Left lung (tissue), 10 donors: Measurements from ENCODE around the gene MAP3K19. TPM values are rescaled to one million over a fixed set of nuclear protein-coding genes. Genes with fewer than 3 reads are reported as not detected.

Experiments
- ATAC-seq: fragments of 200-7000 bp; cut with Tn5 transposase; one replicate; pipeline ENCODE4 v1.9.1; 2020; ENCODE audit warnings: moderate library complexity
- DNase-seq, 4 donors: peaks; one replicate each; pipeline ENCODE4 v3.0.0-alpha.2; 2013 to 2020
- H3K27ac ChIP-seq, 2 donors: fragments of 200-600 bp; sonication (generic) in 1 of 2; one replicate each; pipeline versions ENCODE4 v1.5.0 to v1.8.0; 2020 to 2021
- H3K27me3 ChIP-seq, 2 donors: fragments of 200-600 bp; sonication (generic) in 1 of 2; one replicate each; pipeline versions ENCODE4 v1.5.0 to v1.8.0; 2020 to 2021
- H3K36me3 ChIP-seq, 2 donors: fragments of 200-600 bp; sonication (generic) in 1 of 2; one replicate each; pipeline versions ENCODE4 v1.5.0 to v1.8.0; 2020 to 2021
- H3K4me1 ChIP-seq, 2 donors: fragments of 200-600 bp; one replicate each; pipeline ENCODE4 v1.8.0; 2021
- H3K4me3 ChIP-seq, 2 donors: fragments of 200-600 bp; sonication (generic) in 1 of 2; one replicate each; pipeline versions ENCODE4 v1.5.0 to v1.8.0; 2020 to 2021; ENCODE audit warnings: mild to moderate bottlenecking in 1 of 2
- H3K9me3 ChIP-seq, 2 donors: fragments of 200-600 bp; sonication (generic) in 1 of 2; one replicate each; pipeline versions ENCODE4 v1.5.0 to v1.8.0; 2020 to 2021
- intact Hi-C, 2 donors: fragments of 100-400 bp; cut with DNase I; formaldehyde crosslinking; loops; one replicate each; pipeline versions ENCODE4 v1.11.2 to v1.14.2; 2022
- polyA plus RNA-seq, 6 donors: library from polyadenylated mRNA; unstranded; fragments of 120-200 nt; gene quantifications; one replicate each; pipeline ENCODE4 v1.2.1, GENCODE V29; 2013; ENCODE audit not compliant: insufficient read length in 6 of 6
- total RNA-seq, 2 donors: library from RNA; stranded (reverse); fragmentation: NEBNext Ultra II Directional; extraction: Animal tissue kit (Norgen Biotek cat#: 25700); gene quantifications; one replicate each; pipeline ENCODE4 v1.2.1, GENCODE V29; 2021
- TF ChIP-seq, protein P1 (sequence below), 2 donors: fragments of 200-600 bp; sonication (generic) in 1 of 2; IDR thresholded peaks; one replicate each; pipeline versions ENCODE4 v1.5.0 to v1.8.0; 2021; ENCODE audit warnings: antibody characterized with exemption in 2 of 2
- donor health status: DM: no; HTN: yes; CAD: no.
- donor health status: DM: no; HTN: no; CAD: no.

MAP3K19 gene
- total and polyA plus RNA-seq, 8 donors, result 0.79 to 4.8 (median 2.8) TPM; not detected in 1

DNA sequence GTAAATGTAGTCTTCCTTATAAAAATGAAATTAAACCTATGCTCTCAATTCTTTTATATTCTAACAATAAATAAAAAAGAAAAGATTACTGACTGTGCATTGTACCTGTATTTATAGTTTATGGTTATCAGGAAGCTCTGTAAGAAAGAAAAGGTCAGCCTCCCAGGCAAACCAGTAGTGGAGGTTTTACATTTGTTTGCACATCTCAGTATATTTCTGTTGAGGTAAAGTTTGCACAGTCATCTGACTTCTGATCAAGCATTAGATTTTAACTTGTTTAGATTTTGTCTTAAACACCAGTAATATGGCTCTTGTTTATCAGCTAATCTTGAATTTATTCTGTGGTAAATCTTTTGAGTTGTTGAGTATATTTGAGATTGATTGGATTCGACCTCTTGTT is 91.5 kb downstream of the MAP3K19 start:
- Histone ChIP-seq H3K4me1 (no peaks in the 10 kb centered on the region), H3K27ac (no peak overlapping the region), H3K9me3 (no peaks in the 10 kb centered on the region), H3K4me3 (no peak overlapping the region), H3K36me3 (peaks cover 0 to 53% of the 10 kb centered on the region in 2 donors), H3K27me3 (no peaks in the 10 kb centered on the region)
- DNase-seq (no peak), ATAC-seq (no peak)
- intact Hi-C loops, result no loop called here
- TF ChIP-seq, protein P1, sequence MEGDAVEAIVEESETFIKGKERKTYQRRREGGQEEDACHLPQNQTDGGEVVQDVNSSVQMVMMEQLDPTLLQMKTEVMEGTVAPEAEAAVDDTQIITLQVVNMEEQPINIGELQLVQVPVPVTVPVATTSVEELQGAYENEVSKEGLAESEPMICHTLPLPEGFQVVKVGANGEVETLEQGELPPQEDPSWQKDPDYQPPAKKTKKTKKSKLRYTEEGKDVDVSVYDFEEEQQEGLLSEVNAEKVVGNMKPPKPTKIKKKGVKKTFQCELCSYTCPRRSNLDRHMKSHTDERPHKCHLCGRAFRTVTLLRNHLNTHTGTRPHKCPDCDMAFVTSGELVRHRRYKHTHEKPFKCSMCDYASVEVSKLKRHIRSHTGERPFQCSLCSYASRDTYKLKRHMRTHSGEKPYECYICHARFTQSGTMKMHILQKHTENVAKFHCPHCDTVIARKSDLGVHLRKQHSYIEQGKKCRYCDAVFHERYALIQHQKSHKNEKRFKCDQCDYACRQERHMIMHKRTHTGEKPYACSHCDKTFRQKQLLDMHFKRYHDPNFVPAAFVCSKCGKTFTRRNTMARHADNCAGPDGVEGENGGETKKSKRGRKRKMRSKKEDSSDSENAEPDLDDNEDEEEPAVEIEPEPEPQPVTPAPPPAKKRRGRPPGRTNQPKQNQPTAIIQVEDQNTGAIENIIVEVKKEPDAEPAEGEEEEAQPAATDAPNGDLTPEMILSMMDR (IDR thresholded peaks at IDR 0.05), result no peak

DNA sequence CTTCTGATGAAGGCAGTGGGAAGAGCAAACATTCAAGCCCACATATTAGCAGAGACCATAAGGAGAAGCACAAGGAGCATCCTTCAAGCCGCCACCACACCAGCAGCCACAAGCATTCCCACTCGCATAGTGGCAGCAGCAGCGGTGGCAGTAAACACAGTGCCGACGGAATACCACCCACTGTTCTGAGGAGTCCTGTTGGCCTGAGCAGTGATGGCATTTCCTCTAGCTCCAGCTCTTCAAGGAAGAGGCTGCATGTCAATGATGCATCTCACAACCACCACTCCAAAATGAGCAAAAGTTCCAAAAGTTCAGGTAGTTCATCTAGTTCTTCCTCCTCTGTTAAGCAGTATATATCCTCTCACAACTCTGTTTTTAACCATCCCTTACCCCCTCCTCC is 93.2 kb downstream of the MAP3K19 start:
- intact Hi-C loops, result no loop called here
- no peak for ATAC-seq
- no peak for DNase-seq
- Histone ChIP-seq H3K27me3 (no peaks in the 10 kb centered on the region), H3K27ac (no peak overlapping the region), H3K4me3 (no peak overlapping the region), H3K4me1 (no peaks in the 10 kb centered on the region), H3K9me3 (no peaks in the 10 kb centered on the region), H3K36me3 (peaks cover 0 to 70% of the 10 kb centered on the region in 2 donors)
- TF ChIP-seq, protein P1 (IDR thresholded peaks at IDR 0.05), result no peak

DNA sequence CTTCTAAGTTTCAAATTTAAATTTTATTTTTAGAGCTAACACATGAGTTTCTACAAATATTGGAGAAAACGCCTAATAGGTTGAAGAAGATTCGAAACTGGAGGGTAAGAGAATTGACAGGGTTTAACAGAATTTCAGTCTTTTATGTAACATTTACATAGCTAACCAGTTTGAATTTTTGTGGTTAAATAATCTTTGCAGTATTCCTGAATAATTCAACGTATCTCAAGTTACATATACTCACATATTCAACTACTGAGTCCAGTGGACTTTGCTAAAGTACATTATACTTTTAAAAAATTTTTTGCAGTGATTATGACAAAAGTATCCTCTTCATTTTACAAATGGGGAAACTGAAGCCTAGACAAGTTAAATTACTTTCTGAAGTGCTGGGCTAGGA is 94.6 kb downstream of the MAP3K19 start:
- Histone ChIP-seq H3K4me3 (no peak overlapping the region), H3K4me1 (no peaks in the 10 kb centered on the region), H3K36me3 (peaks cover 0 to 85% of the 10 kb centered on the region in 2 donors), H3K27me3 (no peaks in the 10 kb centered on the region), H3K27ac (no peak overlapping the region), H3K9me3 (no peaks in the 10 kb centered on the region)
- intact Hi-C loops, result no loop called here
- TF ChIP-seq, protein P1 (IDR thresholded peaks at IDR 0.05), result no peak
- ATAC-seq (no peak), DNase-seq (no peak)

DNA sequence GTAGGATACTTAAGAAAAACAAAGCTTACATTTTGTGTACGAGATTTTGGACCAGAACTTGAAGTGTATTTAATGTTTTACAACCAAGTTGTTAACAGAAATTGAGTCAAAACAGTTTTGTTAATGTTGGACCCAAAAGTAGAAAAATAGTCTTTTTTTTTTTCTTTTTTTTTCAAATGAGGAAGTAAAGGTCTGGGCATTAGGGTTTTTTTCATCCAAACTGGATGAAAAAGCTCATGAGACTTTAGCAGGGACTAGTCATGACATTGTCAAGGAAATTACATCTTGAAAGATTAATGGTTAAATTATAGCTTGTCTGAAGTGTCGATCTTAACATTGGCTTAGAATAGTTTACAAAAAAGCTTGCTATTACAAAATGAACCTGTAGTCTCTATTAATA is 96.4 kb downstream of the MAP3K19 start:
- Histone ChIP-seq H3K4me1 (no peaks in the 10 kb centered on the region), H3K9me3 (no peaks in the 10 kb centered on the region), H3K27me3 (no peaks in the 10 kb centered on the region), H3K4me3 (no peak overlapping the region), H3K36me3 (peaks cover 0 to 95% of the 10 kb centered on the region in 2 donors), H3K27ac (no peak overlapping the region)
- intact Hi-C loops, result no loop called here
- TF ChIP-seq, protein P1 (IDR thresholded peaks at IDR 0.05), result no peak
- DNase-seq (no peak), ATAC-seq (no peak)

DNA sequence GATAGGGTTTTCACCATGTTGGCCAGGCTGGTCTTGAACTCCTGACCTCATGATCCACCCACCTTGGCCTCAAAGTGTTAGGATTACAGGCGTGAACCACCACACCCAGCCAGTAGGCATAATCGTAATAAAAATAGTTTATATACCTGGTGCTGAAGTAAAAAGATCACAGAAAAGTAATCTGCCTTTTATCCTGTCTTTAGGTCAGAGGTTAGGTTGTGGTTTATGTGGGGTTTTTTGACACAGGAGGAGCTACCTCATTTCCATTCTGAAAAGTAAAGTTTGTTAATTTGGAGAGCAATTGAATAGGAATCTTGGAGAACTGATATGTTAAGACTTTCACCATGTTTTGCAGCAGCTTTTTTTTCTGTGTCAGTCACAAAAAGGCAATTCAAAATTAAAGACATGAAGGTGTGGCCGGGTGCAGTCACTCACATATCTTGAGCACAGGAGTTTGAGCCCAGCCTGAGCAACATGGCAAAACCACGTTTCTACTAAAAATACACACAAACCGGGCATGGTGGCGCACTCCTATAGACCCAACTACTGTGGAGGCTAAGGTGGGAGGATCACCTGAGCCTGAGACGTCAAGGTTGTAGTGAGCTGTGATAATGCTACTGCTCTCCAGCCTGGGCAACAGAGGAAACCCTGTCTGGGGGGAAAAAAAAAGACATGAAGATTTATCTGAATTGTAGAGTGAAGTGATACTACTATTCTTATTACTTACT is 97.1 kb downstream of the MAP3K19 start:
- TF ChIP-seq, protein P1 (IDR thresholded peaks at IDR 0.05), result no peak
- Histone ChIP-seq H3K4me1 (no peaks in the 10 kb centered on the region), H3K27ac (no peak overlapping the region), H3K9me3 (no peaks in the 10 kb centered on the region), H3K36me3 (peaks cover 0 to 90% of the 10 kb centered on the region in 2 donors), H3K4me3 (no peak overlapping the region), H3K27me3 (no peaks in the 10 kb centered on the region)
- DNase-seq, result no peak
- intact Hi-C loops, result no loop called here
- no peak for ATAC-seq
